HG02943 (cell line): ENCODE measurements around the gene SPSB1.

Experiments used
- ATAC-seq: cut with Tn5 transposase; IDR thresholded peaks from one replicate; pipeline ENCODE4 v1.9.1; 2021; ENCODE audit warnings: mild to moderate bottlenecking, low read depth, moderate library complexity; ENCODE audit not compliant: unreplicated experiment

Gene SPSB1

GRCh38 chr1:9413071-9413876 lies 120.6 kb downstream of the SPSB1 start:
- ATAC-seq, result peak; percentile 54

- ATAC-seq, result peak; percentile 5
These were observed 121.2 kb downstream of the SPSB1 start for GRCh38 chr1:9413877-9414213.

GRCh38 chr1:9416506-9416905 lies 123.8 kb downstream of the SPSB1 start:
- ATAC-seq, result no peak

GRCh38 chr1:9416918-9417500 lies 124.3 kb downstream of the SPSB1 start:
- no peak for ATAC-seq

GRCh38 chr1:9417695-9418094 lies 125.0 kb downstream of the SPSB1 start:
- ATAC-seq, result no peak

- no peak for ATAC-seq
These were observed 126.2 kb downstream of the SPSB1 start for GRCh38 chr1:9418851-9419250.
